Activated naive CD4-positive, alpha-beta T cell treated with anti-CD3 and anti-CD28 coated beads, Interleukin-2, amount 50 U/mL, for 16 hours (primary cell): Measurements from ENCODE around the gene UBQLN2.
A peak's percentile ranks its signal among the peaks of the same experiment; 100 is the strongest.
"Not testable (repeated sequence)": the region's sequence is repeated elsewhere in the genome, so short reads cannot be mapped to it uniquely, and the experiment has no call there.

Experiments
- DNase-seq: peaks from one replicate; pipeline ENCODE4 v3.0.0-alpha.2; 2020

Gene UBQLN2

DNA sequence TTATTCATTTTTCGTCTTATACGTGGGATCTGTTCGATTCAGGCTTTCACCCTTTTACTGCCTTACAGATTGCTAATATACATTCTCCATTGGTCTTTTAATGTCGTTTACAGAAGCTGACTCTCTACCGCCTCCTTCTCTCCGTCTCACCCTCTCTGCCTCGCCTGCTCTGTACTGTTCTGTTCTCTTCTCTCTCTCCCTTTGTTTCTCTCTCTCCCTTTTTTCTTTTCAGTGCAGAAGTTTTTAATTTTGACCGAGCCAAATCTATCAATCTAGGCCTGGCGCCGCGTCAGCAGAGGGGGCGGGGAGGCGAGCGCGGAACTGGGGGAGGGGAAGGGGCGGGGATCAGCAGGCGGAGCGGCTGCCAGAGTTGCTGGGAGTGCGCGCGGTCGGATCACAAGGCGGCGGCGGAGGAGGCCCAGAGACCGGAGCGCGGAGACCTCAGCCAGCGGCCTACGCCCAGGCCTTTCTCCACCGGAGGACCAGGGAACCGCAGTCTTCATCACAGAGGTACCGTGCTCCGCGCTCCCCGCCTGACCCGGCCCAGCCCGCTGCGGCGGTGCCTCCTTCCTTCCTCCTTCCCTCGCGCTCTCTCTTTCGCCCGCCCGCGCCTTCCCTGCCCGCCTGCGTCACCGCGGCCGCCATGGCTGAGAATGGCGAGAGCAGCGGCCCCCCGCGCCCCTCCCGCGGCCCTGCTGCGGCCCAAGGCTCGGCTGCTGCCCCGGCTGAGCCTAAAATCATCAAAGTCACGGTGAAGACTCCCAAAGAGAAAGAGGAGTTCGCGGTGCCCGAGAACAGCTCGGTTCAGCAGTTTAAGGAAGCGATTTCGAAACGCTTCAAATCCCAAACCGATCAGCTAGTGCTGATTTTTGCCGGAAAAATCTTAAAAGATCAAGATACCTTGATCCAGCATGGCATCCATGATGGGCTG is at the start of gene UBQLN2:
Gene UBQLN2 (plus strand): TSS at position 397 of the 931 bp plus-strand sequence. CDS start 247 bp downstream, at position 644.
- DNase-seq, result peak; percentile 80

DNA sequence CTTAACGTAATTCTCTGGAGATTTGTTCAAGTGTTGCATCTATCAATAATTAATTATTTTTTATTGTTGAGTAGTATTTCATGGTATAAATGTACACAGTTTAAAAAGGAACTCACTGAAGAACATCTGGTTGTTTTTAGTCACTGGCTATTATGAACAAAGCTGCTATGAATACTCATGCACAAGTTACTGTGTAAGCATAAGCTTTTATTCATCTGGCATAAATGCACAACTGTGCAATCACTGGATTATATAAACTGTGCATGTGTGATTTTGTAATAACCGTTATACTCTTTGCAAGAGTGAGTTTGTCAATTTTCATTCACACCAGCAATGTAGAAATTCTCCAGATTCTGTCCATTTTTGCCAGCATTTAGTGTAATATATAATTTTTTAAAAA is 43.8 kb upstream of the UBQLN2 start:
- DNase-seq, result no peak

DNA sequence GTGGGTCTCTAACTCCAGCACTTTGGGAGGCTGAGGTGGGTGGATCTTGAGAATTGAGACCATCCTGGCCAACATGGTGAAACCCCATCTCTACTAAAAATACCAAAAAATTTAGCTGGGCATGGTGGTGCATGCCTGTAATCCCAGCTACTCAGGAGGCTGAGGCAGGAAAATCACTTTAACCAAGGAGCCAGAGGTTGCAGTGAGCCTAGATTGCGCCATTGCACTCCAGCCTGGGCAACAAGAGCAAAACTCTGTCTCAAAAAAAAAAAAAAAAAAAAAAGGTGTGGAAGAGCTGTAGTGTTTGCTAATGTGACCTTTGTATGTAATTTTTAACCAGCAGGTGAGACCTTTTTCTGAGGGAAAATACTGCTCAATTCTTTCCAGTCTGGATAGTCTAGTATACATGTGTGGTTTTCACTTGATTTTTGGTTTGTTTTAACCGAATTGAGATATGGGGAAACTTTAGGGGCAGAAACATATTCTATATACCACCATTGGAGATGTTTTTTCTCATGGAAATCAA is 33.9 kb upstream of the UBQLN2 start:
- not testable (repeated sequence) for DNase-seq

DNA sequence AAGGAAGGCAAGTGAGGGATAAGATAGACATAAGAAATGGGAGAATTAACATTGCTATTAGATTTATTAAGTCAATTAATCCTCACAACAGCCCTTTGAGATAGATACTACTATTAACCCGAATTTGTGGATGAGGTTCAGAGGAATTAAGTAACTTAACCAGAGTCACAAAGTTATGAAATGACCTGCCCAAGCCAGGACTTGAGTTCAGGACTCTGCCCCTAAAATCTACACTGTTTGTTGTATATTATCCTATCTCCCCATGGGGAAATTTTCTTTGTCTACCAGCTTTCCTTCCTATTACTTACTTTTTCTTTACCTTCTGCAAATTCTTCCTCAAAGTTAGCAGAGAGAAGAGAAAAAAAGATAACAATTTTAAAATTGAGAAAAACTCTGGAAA is 33.4 kb upstream of the UBQLN2 start:
- DNase-seq, result no peak

DNA sequence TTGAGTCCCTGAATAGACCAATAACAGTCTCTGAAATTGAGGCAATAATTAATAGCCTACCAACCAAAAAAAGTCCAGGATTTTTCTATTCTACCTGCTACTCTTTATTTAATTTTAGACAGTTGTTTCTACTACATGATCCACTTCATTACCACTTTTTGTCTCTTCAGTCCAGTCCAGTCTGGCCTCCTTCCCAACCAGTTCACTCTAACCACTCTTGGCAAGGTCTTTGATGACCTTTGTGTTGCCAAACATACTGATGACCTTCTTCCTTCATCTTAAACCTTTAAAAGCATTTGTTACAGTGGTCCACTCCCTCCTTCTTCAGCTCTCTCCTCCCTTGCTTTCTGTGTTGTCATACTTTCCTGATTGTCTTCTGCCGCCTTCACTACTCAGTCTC is 12.8 kb upstream of the UBQLN2 start:
- no peak for DNase-seq

DNA sequence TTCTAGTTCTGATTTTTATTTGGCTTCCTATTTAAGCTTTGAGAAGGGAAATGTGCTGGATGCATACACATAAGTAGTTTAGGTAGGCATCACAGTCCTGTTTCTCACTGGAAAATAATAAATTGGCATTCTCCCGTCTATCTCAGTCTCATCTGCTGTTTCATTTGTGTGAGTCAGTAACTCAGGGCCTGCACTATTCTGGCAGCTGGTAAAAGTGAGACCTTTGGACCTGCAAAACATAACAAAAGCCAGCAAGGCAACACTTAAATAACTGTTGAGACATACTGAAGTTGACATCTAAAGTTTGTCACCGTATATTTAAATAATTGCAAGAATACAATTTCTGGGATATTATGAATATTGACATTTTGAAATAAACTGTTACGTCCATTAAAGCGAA is 8.6 kb upstream of the UBQLN2 start:
- DNase-seq, result no peak

DNA sequence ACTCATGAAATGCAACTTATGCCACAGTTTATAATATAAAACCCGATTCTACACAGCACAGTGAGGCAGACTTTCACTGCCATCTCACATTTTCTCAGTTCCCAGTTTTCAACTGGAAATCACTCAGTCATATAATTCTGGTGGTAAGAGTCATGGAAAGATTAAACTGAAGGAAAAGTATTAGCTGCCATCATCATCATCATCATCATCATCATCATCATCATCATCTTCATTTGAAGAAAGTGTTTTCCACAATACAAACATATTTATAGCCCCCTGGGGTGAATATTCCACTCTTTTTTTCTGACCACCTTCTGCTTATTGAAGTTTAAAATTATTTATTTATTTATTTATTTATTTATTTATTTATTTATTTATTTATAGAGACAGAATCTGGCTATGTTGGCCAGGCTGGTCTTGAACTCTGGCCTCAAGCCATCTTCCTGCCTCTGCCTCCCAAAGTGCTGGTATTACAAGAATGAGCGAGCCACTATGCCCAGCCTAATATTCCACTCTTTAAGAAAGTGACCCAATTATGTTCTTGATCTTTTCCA is 6.0 kb upstream of the UBQLN2 start:
- no peak for DNase-seq

DNA sequence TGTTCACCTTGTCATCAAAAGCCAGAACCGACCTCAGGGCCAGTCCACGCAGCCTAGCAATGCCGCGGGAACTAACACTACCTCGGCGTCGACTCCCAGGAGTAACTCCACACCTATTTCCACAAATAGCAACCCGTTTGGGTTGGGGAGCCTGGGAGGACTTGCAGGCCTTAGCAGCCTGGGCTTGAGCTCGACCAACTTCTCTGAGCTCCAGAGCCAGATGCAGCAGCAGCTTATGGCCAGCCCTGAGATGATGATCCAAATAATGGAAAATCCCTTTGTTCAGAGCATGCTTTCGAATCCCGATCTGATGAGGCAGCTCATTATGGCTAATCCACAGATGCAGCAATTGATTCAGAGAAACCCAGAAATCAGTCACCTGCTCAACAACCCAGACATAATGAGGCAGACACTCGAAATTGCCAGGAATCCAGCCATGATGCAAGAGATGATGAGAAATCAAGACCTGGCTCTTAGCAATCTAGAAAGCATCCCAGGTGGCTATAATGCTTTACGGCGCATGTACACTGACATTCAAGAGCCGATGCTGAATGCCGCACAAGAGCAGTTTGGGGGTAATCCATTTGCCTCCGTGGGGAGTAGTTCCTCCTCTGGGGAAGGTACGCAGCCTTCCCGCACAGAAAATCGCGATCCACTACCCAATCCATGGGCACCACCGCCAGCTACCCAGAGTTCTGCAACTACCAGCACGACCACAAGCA is 898 bp downstream of the UBQLN2 start:
- DNase-seq, result peak; percentile 39

DNA sequence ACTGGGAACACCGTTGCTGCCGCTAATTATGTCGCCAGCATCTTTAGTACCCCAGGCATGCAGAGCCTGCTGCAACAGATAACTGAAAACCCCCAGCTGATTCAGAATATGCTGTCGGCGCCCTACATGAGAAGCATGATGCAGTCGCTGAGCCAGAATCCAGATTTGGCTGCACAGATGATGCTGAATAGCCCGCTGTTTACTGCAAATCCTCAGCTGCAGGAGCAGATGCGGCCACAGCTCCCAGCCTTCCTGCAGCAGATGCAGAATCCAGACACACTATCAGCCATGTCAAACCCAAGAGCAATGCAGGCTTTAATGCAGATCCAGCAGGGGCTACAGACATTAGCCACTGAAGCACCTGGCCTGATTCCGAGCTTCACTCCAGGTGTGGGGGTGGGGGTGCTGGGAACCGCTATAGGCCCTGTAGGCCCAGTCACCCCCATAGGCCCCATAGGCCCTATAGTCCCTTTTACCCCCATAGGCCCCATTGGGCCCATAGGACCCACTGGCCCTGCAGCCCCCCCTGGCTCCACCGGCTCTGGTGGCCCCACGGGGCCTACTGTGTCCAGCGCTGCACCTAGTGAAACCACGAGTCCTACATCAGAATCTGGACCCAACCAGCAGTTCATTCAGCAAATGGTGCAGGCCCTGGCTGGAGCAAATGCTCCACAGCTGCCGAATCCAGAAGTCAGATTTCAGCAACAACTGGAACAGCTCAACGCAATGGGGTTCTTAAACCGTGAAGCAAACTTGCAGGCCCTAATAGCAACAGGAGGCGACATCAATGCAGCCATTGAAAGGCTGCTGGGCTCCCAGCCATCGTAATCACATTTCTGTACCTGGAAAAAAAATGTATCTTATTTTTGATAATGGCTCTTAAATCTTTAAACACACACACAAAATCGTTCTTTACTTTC is 1.8 kb downstream of the UBQLN2 start:
- no peak for DNase-seq

DNA sequence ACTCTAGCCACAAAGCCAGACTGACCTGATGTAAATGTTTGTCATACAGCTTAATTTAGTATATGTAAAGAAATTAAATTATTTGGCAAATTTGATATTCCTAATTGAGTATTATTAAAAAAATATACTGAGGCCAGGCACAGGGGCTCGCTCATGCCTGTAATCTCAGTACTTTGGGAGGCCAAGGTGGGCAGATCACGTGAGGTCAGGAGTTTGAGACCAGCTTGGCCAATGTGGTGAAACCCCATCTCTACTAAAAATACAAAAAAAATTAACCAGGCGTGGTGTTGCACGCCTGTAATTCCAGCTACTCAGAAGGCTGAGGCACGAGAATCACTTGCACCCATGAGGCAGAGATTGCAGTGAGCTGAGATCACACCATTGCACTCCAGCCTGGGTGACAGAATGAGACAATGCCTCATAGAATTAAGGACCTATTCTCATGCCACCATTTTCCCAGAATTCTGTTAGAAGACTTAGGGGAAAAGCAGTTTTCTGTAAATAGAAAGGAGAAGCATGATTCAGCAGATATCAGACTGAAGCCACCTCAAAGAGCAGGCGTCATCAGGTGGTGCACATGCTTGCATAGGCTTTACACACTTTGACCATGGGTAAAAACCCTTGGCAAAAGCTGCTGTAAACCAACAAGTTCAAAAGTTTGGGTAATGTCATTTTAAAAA is 6.1 kb downstream of the UBQLN2 start:
- no peak for DNase-seq

DNA sequence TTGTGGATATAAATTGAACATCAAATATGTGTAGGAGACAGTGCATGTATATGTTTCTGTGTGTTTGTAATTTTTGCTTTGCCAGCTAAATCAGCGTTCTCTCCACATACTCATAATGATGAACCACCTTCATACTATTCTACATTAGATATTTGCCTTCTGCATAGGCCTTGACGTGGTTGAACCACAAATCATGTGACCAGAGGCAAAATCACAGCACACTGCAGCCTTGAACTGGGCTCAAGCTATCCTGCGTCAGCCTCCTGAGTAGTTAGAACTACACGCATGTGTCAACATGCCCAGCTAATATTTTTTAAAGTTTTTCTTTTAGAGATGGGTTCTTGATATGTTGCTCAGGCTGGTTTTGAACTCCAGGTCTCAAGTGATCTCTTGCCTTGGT is 9.5 kb downstream of the UBQLN2 start:
- no peak for DNase-seq

DNA sequence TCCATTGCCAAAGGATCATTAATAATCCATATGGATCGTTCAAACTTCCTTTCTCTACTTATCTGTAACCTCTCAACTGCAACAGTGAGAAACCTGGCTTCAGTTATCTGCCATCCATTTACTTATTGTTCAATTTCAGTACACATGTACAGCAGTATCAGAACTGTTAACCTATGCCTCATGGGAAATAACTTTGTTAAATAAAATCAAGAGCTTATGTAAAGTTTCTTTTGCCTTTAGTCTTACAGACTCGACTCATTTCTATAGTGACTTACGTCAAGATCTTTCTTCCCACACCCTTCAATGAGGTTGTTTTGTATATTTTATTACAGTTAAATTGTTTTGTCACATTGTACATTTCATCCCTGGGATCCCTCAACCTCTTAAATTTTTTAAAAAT is 11.4 kb downstream of the UBQLN2 start:
- no peak for DNase-seq

DNA sequence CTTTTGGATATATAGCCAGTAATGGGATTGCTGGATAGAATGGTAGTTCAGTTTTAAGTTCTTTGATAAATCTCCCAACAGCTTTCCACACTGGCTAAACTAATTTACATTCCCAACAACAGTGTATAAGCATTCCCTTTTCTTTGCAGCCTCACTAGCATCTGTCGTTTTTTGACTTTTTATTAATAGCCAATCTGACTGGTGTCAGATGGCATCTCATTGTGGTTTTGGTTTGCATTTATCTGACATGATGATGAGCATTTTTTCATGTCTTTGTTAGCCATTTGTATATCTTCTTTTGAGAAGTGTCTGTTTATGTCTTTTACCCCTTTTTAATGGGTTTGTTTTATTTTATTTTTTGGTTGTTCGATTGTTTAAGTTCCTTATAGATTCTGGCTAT is 13.3 kb downstream of the UBQLN2 start:
- DNase-seq, result no peak

DNA sequence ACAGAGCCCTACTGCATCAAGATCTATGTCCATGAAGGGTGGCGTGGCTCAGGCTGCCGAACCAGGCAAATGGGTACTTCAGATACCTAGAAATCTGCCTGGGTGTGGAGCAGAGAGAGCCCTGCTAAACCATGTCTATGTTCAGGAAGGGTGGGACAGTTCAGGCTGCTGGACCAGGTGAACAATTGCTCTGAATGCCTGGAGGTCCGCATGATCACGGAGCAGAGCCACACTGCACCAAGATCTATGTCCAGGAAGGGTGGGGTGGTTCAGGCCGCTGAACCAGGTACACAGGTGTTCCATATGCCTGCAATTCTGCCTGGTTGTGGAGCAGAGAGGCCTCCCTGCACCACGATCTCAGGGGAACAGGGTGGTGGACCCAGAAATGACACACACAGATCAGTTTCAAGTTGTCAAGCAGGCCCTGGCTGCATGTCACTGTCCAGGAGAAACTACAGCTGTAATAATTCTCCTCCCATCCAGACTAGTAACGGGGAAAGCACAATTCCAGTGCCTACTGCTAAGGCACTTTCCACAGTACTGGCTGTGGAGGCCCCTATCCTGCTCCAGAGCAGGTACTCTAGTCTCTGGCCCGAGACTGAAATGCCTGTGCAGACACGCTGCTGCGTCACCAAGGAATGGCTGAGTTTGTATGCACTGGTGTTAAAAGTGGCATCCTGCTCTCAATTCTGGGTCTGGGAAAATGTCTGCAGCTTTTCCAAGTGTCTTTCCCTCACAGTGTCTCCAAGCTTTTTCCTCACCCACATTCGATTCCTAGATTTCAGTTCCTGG is 25.2 kb downstream of the UBQLN2 start:
- DNase-seq, result no peak

DNA sequence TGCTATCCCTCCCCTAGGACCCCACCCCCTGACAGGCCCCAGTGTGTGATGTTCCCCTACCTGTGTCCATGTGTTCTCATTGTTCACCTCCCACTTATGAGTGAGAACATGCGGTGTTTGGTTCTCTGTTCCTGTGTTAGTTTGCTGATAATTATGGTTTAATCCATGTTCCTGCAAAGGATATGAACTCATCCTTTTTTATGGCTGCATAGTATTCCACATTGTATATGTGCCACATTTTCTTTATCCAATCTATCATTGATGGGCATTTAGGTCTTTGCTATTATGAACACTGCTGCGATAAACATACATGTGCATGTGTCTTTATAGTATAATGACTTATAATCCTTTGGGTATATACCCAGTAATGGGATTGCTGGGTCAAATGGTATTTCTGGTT is 28.4 kb downstream of the UBQLN2 start:
- DNase-seq, result not testable (repeated sequence)

DNA sequence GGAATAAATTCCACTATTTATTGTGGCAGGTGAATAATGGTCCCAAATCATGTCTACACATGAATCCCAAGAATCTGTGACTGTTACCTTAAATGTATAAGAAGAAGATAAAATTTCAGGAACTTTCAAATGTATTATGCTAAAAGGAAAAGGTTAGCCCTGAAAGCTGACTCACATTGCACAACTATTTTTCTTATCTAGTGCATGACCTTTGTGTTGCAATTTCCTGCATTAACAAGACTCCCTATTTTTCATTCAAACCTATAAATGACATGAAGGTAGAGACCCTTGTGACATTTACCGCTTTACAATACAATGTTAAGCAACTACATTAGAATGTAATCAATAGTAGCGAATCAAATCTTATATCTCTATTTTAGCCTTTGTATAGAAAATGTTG is 36.7 kb downstream of the UBQLN2 start:
- no peak for DNase-seq

DNA sequence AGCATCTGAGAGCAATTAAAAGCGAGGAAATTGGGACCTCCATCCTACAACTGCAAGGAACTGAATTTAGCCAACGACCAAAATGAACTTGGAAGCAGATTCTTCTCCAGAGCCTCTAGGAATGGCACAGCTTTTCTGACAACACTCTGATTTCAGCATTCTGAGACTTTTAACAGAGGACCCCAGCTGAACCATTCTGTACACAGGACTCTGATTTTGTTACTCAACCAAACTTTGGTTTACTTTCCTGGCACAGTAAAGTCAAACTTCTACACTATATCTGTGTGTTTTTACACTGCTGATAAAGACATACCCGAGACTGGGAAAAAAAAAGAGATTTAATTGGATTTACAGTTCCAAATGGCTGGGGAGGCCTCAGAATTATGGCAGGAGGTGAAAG is 37.6 kb downstream of the UBQLN2 start:
- no peak for DNase-seq

DNA sequence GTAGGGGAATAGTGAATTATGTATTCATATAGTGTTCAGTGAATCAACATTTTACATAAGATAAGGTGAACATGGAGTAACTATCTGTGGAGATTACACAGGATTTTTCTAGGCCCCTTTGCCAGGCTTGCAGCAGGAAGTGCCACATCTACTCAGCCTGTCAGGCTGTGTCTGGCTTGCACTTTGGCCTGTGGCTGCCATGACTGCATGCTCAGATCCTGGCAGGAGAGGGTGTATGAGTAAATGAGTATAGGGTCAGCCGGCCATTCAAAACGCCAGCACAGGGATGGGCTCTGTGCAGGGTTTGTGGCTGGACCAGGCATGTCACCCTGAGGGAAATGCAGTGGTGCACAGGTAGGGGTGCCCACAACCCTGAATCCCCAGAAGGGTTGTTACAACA is 51.9 kb downstream of the UBQLN2 start:
- DNase-seq, result no peak
